Astrocyte of the spinal cord (primary cell): ENCODE results near the gene KRTAP5-11.

ENCODE experiments used
- DNase-seq: peaks from one replicate; pipeline ENCODE4 v3.0.0; 2011; ENCODE audit warnings: low read depth, low spot score
- H3K4me3 ChIP-seq: 2 replicates; pipeline ENCODE4 v1.5.1; 2011; ENCODE audit warnings: low read depth, mild to moderate bottlenecking, low read length, moderate library complexity
- in situ Hi-C: cut with HindIII; loops from 2 replicates; pipeline ENCODE4 v1.10.0; 2017; ENCODE audit warnings: low sequenced_read_pairs
- TF ChIP-seq, protein P1 (sequence below): IDR thresholded peaks from 2 replicates; pipeline ENCODE4 v1.5.1; 2012; ENCODE audit warnings: low read depth, mild to moderate bottlenecking, low read length, inconsistent platforms

KRTAP5-11 gene

DNA sequence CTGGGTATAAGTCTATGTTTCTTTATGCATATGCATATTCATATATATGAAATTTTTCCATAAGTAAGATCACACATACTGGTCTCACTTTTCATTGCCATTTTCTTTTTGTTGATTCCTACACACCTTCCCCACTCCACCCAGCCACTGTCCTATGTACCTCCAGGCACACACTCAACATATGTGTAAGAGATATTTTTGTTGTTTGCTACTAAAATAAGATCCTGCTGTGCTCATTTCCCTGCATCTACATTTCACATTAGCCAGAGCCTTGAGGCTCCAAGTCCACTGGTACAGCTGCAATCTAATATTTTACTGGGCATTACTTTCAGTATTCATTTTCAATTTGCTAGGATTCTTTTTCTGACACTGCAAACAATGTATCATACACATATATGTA is 25.4 kb downstream of the KRTAP5-11 start:
- in situ Hi-C loops: no loop called here
- TF ChIP-seq, protein P1, sequence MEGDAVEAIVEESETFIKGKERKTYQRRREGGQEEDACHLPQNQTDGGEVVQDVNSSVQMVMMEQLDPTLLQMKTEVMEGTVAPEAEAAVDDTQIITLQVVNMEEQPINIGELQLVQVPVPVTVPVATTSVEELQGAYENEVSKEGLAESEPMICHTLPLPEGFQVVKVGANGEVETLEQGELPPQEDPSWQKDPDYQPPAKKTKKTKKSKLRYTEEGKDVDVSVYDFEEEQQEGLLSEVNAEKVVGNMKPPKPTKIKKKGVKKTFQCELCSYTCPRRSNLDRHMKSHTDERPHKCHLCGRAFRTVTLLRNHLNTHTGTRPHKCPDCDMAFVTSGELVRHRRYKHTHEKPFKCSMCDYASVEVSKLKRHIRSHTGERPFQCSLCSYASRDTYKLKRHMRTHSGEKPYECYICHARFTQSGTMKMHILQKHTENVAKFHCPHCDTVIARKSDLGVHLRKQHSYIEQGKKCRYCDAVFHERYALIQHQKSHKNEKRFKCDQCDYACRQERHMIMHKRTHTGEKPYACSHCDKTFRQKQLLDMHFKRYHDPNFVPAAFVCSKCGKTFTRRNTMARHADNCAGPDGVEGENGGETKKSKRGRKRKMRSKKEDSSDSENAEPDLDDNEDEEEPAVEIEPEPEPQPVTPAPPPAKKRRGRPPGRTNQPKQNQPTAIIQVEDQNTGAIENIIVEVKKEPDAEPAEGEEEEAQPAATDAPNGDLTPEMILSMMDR: no peak
- no peak overlapping the region for H3K4me3 ChIP-seq
- DNase-seq: no peak

DNA sequence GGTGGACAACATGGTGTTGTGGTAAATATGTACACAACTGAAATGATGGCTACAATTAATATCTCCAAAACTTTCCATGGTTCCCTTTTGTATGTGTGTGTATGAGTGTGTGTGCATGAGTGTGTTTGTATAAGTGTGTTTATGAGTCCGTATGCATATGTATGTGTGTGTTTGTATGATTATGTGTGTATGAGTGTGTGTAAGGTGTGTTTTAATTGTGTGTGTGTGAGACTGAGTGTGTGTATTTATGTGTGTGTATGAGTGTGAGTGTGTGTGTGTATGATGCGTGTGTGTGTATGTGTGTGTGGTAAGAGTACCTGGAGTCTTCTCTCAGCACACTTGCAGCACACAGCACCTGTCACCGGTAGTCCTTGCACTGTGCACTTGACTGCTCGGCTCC is 26.7 kb downstream of the KRTAP5-11 start:
- no peak for DNase-seq
- H3K4me3 ChIP-seq: no peak overlapping the region
- TF ChIP-seq, protein P1: no peak
- in situ Hi-C loops: no loop called here

DNA sequence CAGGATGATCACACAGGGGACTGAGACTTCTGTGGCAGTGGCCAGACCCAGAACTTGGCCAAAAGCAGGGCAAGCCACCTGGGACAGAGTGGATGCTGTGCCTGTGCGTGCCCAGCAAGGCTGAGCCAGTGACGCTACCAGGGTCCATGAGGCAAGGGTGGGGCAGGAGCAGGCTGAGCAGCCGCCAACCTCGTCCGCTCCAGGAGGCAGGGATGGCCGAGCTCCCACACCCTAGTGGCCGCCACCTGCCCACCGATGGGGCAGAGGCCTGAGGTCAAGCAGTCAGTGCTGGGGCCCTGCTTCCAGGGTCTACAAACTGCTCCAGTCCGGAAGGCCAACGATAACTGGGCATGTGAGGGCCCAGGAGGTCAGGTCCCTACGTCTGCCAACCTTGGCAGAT is 27.2 kb downstream of the KRTAP5-11 start:
- H3K4me3 ChIP-seq: no peak overlapping the region
- TF ChIP-seq, protein P1: no peak
- DNase-seq: no peak
- in situ Hi-C loops: no loop called here

DNA sequence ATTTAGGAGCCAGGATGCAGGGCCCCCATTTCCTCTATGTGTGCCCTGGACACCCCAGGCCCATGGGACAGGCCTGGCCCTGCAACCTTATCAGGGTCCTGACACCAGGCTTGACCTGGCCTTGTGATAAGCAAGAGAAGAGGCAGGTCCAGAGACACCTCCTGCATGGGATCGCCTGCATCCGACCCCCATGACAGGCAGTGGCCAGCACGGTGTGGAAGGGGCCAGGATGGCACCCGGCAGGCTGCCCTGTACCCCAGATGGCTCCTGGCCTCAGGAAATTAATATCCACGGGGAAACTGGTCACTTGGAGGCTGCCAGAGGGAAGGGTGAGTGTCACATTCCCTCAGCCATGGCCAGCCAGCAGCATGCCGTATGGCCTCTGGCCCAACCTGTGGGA is 27.7 kb downstream of the KRTAP5-11 start:
- TF ChIP-seq, protein P1: no peak
- in situ Hi-C loops: no loop called here
- H3K4me3 ChIP-seq: no peak overlapping the region
- no peak for DNase-seq

DNA sequence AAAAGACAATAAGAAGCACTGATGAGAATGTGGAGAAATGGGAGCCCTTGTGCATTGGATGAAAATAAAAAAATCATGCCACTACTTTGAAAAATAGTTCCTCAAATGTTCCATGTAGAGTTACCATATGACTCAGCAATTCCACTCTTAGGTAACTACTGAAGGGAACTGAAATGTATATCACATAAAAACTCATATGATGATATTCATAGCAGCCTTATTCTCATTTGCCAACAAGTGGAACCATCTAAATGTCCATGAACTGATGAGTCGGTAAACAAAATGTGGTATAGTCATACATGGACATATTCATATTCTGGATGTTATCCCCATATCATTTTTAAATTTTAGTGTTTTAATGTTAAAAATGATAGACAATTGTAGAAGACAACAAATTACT is 31.0 kb downstream of the KRTAP5-11 start:
- TF ChIP-seq, protein P1: no peak
- no peak overlapping the region for H3K4me3 ChIP-seq
- in situ Hi-C loops: no loop called here
- DNase-seq: no peak

DNA sequence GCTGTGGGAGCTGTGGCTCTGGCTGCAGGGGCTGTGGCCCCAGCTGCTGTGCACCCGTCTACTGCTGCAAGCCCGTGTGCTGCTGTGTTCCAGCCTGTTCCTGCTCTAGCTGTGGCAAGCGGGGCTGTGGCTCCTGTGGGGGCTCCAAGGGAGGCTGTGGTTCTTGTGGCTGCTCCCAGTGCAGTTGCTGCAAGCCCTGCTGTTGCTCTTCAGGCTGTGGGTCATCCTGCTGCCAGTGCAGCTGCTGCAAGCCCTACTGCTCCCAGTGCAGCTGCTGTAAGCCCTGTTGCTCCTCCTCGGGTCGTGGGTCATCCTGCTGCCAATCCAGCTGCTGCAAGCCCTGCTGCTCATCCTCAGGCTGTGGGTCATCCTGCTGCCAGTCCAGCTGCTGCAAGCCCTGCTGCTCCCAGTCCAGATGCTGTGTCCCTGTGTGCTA is 33.9 kb downstream of the KRTAP5-11 start:
- TF ChIP-seq, protein P1: no peak
- no peak overlapping the region for H3K4me3 ChIP-seq
- DNase-seq: no peak
- in situ Hi-C loops: no loop called here

DNA sequence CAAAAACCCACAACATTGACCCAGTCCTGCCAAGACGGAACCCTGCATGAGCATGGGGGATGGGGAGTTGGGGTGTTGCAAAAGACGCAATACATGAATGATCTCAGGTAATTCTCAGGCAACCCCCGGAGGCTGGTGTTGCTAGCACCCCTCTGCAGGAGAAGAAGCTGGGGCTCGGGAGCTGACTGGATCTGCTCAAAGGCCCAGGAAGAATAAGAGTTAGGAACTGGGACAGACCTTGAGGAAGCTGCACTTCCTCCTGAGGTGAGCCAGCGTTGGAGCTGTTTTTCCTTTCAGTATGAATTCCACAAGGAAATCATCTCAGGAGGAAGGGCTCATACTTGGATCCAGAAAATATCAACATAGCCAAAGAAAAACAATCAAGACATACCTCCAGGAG is 34.6 kb downstream of the KRTAP5-11 start, which contains the start of gene KRTAP5-9:
TSS of gene KRTAP5-9 (plus strand) at position 301 of the 400 bp plus-strand sequence. CDS start 238 bp downstream, outside the sequence.
- in situ Hi-C loops: no loop called here
- DNase-seq: no peak
- H3K4me3 ChIP-seq: no peak within 1 kb of the TSS
- TF ChIP-seq, protein P1: no peak
